ENCODE results near the gene BNIPL. TPM values are rescaled to one million over a fixed set of nuclear protein-coding genes. Genes with fewer than 3 reads are reported as not detected.

The BNIPL gene
- 0.03 to 0.28 TPM (median 0.09 TPM) in 5 replicates for total RNA-seq (2022; extraction: Qiagen RNA extraction)

GRCh38 chr1:151036356-151036755, at the start of gene BNIPL:
Gene BNIPL (plus strand): TSS chr1:151036586. CDS start chr1:151036726, 140 bp downstream.

GRCh38 chr1:151006327-151007052, 29.9 kb upstream of the BNIPL start, which contains the start of gene MINDY1:
Gene MINDY1 (minus strand): TSS chr1:151006902. CDS start chr1:151002617, 4,285 bp downstream.

GRCh38 chr1:151008244-151009205, 27.9 kb upstream of the BNIPL start, which contains the start of gene PRUNE1:
Gene PRUNE1 (plus strand): TSS chr1:151008449. CDS start chr1:151008633, 184 bp downstream.

GRCh38 chr1:151047591-151047924, 11.2 kb downstream of the BNIPL start, which contains the start of gene C1orf56:
Gene C1orf56 (plus strand): TSS chr1:151047751. CDS start chr1:151047848, 97 bp downstream.

GRCh38 chr1:151059109-151060006, 23.0 kb downstream of the BNIPL start, which contains the start of gene CDC42SE1:
Gene CDC42SE1 (minus strand): TSS chr1:151059622. CDS start chr1:151055730, 3,892 bp downstream.

DNA sequence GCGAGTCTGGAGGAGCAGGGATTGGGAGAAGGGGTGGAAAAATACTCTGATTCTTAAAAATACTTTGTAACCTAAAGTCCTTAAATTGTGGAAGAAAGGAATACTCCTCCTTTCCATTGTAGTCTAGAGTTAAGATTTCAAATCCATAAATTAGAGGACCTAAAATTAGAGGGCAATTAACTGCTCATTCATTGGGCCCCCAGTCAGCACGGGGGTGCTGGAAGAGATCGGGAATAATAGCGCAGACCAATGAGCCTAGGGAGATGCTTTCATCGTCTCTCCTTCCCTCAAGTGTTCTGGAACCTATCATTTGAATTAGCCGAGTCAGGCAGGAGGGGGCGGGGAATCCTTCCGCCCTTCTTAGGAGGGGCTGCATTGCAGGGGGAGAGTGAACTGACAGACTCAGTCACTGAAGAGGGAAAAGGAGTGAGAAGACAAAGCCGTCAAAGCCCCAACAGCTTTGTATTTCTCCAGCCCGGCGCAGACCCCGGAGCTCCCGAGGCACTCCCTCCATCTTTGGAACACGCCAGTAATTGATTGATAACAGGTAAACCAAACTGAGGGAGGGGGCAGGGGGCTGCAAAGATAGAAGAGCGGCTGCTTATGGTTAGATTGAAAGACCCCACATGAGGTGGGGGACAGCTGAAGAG, 23.7 kb downstream of the BNIPL start, which contains the start of gene MLLT11:
Gene MLLT11, plus strand, starts transcription at position 391 of the 650 bp plus-strand sequence. CDS start 6,828 bp downstream, outside the sequence.

GRCh38 chr1:151070474-151071276, 34.3 kb downstream of the BNIPL start, which contains the start of gene GABPB2:
Gene GABPB2 (plus strand): TSS chr1:151070761. CDS start chr1:151088190, 17,429 bp downstream.

Other genes starting within 250 kb of the BNIPL start
- 1.2 to 2.3 TPM (median 1.4 TPM) in 5 replicates for gene CTSK, start 228.3 kb upstream of the BNIPL start, total RNA-seq (2022; extraction: Qiagen RNA extraction)
- 10.2 to 18.8 TPM (median 12.2 TPM) in 5 replicates for gene ARNT, start 160.0 kb upstream of the BNIPL start, total RNA-seq (2022; extraction: Qiagen RNA extraction)
- gene CTXND2, start 149.4 kb upstream of the BNIPL start, total RNA-seq (2022; extraction: Qiagen RNA extraction), result not detected in 5 replicates
- 21.9 to 29.0 TPM (median 22.2 TPM) in 5 replicates for gene SETDB1, start 110.2 kb upstream of the BNIPL start, total RNA-seq (2022; extraction: Qiagen RNA extraction)
- 241 to 291 TPM (median 246 TPM) in 5 replicates for gene CERS2, start 61.8 kb upstream of the BNIPL start, total RNA-seq (2022; extraction: Qiagen RNA extraction)
- 0.70 to 1.1 TPM (median 0.84 TPM) in 5 replicates for gene ANXA9, start 54.3 kb upstream of the BNIPL start, total RNA-seq (2022; extraction: Qiagen RNA extraction)
- 2.6 to 3.9 TPM (median 3.0 TPM) in 5 replicates for gene MINDY1, start 29.7 kb upstream of the BNIPL start, total RNA-seq (2022; extraction: Qiagen RNA extraction)
- 12.0 to 19.6 TPM (median 15.3 TPM) in 5 replicates for gene PRUNE1, start 28.1 kb upstream of the BNIPL start, total RNA-seq (2022; extraction: Qiagen RNA extraction)
- 5.9 to 7.9 TPM (median 6.2 TPM) in 5 replicates for gene C1orf56, start 11.2 kb downstream of the BNIPL start, total RNA-seq (2022; extraction: Qiagen RNA extraction)
- gene CDC42SE1, start 23.0 kb downstream of the BNIPL start, total RNA-seq (2022; extraction: Qiagen RNA extraction), result 80.4 to 99.4 TPM (median 81.8 TPM) in 5 replicates
- 12.6 to 16.9 TPM (median 15.3 TPM) in 5 replicates for gene MLLT11, start 23.8 kb downstream of the BNIPL start, total RNA-seq (2022; extraction: Qiagen RNA extraction)
- 3.0 to 3.2 TPM (median 3.1 TPM) in 5 replicates for gene GABPB2, start 34.2 kb downstream of the BNIPL start, total RNA-seq (2022; extraction: Qiagen RNA extraction)
- gene SEMA6C, start 110.0 kb downstream of the BNIPL start, total RNA-seq (2022; extraction: Qiagen RNA extraction), result 1.3 to 2.2 TPM (median 1.6 TPM) in 5 replicates
- gene TNFAIP8L2, start 120.1 kb downstream of the BNIPL start, total RNA-seq (2022; extraction: Qiagen RNA extraction), result 0.08 TPM in 1 of 5 replicates, not detected in the others
- gene LYSMD1, start 129.3 kb downstream of the BNIPL start, total RNA-seq (2022; extraction: Qiagen RNA extraction), result 5.5 to 9.6 TPM (median 6.4 TPM) in 5 replicates
- 39.9 to 48.7 TPM (median 48.1 TPM) in 5 replicates for gene SCNM1, start 129.6 kb downstream of the BNIPL start, total RNA-seq (2022; extraction: Qiagen RNA extraction)
- gene TMOD4, start 139.4 kb downstream of the BNIPL start, total RNA-seq (2022; extraction: Qiagen RNA extraction), result 0.25 to 0.44 TPM (median 0.27 TPM) in 3 of 5 replicates, not detected in the others
- gene VPS72, start 153.6 kb downstream of the BNIPL start, total RNA-seq (2022; extraction: Qiagen RNA extraction), result 44.3 to 78.2 TPM (median 45.5 TPM) in 5 replicates
- gene PIP5K1A, start 162.0 kb downstream of the BNIPL start, total RNA-seq (2022; extraction: Qiagen RNA extraction), result 49.5 to 70.6 TPM (median 50.8 TPM) in 5 replicates
- gene PSMD4, start 218.1 kb downstream of the BNIPL start, total RNA-seq (2022; extraction: Qiagen RNA extraction), result 166 to 193 TPM (median 187 TPM) in 5 replicates
- 13.0 to 15.0 TPM (median 14.0 TPM) in 5 replicates for gene ZNF687, start 245.7 kb downstream of the BNIPL start, total RNA-seq (2022; extraction: Qiagen RNA extraction)

All from A549 treated with Hydrocortisone at 1 μM for 4 hours (cell line).